Measurements from ENCODE around the gene IL19. TPM values are rescaled to one million over a fixed set of nuclear protein-coding genes. Genes with fewer than 3 reads are reported as not detected.

IL19 gene
- total RNA-seq, 4 donors from 2014 or later: not detected

DNA sequence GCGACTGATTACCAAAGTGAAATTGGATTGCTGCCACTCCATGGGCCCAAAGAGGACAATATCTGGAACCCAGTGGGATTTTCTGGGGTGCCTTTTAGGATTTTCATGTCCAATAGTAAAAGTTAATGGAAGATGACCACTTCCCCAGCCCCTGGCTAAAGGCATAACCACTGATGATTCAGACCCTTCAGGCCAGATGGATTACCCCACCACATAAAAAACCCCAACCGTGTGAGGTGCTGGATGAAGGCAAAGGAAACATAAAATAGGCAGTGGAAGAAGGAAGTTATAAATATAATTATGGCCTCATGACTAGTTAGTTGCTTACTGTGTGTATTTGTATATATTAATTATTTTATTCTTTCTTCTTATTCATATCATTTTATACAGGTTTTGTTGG is 41.9 kb downstream of the IL19 start:
- no peaks in the 10 kb centered on the region for H3K27me3 ChIP-seq
- intact Hi-C loops (cut with DNase I): no loop called here
- peaks cover 0 to 7% (median 0%) of the 10 kb centered on the region in 4 donors for H3K4me1 ChIP-seq
- H3K9me3 ChIP-seq: peaks cover 0 to 10% (median 3%) of the 10 kb centered on the region in 4 donors
- no peaks in the 10 kb centered on the region for H3K36me3 ChIP-seq
- DNase-seq (ENCODE audit: extremely low spot score): no peak
- whole genome bisulfite sequencing: 85% methylated on average over 2 of the region's 2 CpGs
- H3K4me3 ChIP-seq: no peak overlapping the region
- no peak overlapping the region for H3K27ac ChIP-seq (replicated peaks in 1 of 4)
- TF ChIP-seq EP300 (IDR thresholded peaks at IDR 0.05) (no peak), POLR2AphosphoS5 (IDR thresholded peaks at IDR 0.05) (no peak), POLR2A (IDR thresholded peaks at IDR 0.05; ENCODE audit: low read depth) (no peak)
- TF ChIP-seq, protein P1, sequence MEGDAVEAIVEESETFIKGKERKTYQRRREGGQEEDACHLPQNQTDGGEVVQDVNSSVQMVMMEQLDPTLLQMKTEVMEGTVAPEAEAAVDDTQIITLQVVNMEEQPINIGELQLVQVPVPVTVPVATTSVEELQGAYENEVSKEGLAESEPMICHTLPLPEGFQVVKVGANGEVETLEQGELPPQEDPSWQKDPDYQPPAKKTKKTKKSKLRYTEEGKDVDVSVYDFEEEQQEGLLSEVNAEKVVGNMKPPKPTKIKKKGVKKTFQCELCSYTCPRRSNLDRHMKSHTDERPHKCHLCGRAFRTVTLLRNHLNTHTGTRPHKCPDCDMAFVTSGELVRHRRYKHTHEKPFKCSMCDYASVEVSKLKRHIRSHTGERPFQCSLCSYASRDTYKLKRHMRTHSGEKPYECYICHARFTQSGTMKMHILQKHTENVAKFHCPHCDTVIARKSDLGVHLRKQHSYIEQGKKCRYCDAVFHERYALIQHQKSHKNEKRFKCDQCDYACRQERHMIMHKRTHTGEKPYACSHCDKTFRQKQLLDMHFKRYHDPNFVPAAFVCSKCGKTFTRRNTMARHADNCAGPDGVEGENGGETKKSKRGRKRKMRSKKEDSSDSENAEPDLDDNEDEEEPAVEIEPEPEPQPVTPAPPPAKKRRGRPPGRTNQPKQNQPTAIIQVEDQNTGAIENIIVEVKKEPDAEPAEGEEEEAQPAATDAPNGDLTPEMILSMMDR (IDR thresholded peaks at IDR 0.05): no peak

GRCh38 chr1:206814716-206815341 is 44.3 kb downstream of the IL19 start:
- Histone ChIP-seq H3K27me3 (no peaks in the 10 kb centered on the region), H3K36me3 (no peaks in the 10 kb centered on the region), H3K4me3 (no peak overlapping the region), H3K9me3 (peaks cover 0 to 10% (median 3%) of the 10 kb centered on the region in 4 donors), H3K27ac (replicated peaks in 1 of 4) (no peak overlapping the region), H3K4me1 (peaks cover 0 to 7% (median 0%) of the 10 kb centered on the region in 4 donors)
- no peak for TF ChIP-seq POLR2AphosphoS5 (IDR thresholded peaks at IDR 0.05)
- TF ChIP-seq, protein P1 (IDR thresholded peaks at IDR 0.05): no peak
- no peak for TF ChIP-seq POLR2A (IDR thresholded peaks at IDR 0.05; ENCODE audit: low read depth)
- no peak for TF ChIP-seq EP300 (IDR thresholded peaks at IDR 0.05)
- WGBS: 57% methylated on average over 2 of the region's 2 CpGs
- DNase-seq (ENCODE audit: extremely low spot score): no peak
- intact Hi-C loops (cut with DNase I): no loop called here

DNA sequence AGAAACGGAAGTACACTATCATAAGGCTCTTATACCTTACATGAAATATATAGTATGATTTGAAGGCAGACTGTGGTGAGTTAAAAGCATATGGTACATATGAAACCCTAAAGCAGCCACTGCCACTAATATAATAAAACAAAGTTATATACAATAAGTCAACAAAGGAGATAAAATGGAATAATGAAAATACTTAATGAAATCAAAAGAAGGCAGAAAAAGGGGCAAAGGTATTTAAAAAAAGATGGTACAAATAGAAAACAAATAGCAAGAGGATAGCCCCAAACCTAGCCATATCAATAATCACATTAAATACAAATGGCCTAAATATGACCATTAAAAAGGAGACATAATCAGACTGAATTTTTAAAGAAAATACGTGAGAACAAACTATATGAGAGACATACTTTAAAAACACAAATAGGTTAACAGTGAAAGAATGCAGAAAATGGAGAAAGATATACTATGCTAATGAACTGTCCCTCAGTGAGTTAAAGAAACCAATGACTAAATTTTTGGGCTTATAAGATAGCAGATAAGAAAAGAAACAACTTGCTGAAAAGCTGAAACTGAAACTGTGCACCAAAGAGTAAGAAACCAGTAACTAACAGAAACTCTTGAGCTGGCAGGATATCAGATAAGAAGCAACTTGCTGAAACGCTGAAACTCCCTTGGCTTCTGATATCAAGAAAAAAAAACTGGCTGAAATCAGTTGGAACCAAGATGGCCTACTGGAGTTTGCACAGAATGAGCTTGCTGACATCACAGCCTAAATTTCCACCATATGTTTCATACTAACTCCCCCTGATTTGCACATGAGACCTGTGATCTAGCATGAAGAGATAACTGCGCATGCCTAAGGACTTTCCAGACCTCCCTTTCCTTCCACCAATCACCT is 46.1 kb downstream of the IL19 start:
- Histone ChIP-seq H3K36me3 (no peaks in the 10 kb centered on the region), H3K4me1 (peaks cover 0 to 7% (median 0%) of the 10 kb centered on the region in 4 donors), H3K9me3 (peaks cover 0 to 10% (median 3%) of the 10 kb centered on the region in 4 donors), H3K27ac (replicated peaks in 1 of 4) (no peak overlapping the region), H3K27me3 (no peaks in the 10 kb centered on the region), H3K4me3 (no peak overlapping the region)
- WGBS: 74% methylated on average over 4 of the region's 4 CpGs
- intact Hi-C loops (cut with DNase I): no loop called here
- TF ChIP-seq POLR2A (IDR thresholded peaks at IDR 0.05; ENCODE audit: low read depth) (no peak), EP300 (IDR thresholded peaks at IDR 0.05) (no peak), POLR2AphosphoS5 (IDR thresholded peaks at IDR 0.05) (no peak)
- TF ChIP-seq, protein P1 (IDR thresholded peaks at IDR 0.05): no peak
- DNase-seq (ENCODE audit: extremely low spot score): no peak

GRCh38 chr1:206821493-206821892 is 50.9 kb downstream of the IL19 start:
- Histone ChIP-seq H3K4me3 (no peak overlapping the region), H3K36me3 (no peaks in the 10 kb centered on the region), H3K27me3 (no peaks in the 10 kb centered on the region), H3K9me3 (no peaks in the 10 kb centered on the region), H3K4me1 (peaks cover 0 to 19% (median 16%) of the 10 kb centered on the region in 4 donors), H3K27ac (replicated peaks in 1 of 4) (no peak overlapping the region)
- intact Hi-C loops (cut with DNase I): no loop called here
- TF ChIP-seq POLR2A (IDR thresholded peaks at IDR 0.05; ENCODE audit: low read depth) (no peak), POLR2AphosphoS5 (IDR thresholded peaks at IDR 0.05) (no peak), EP300 (IDR thresholded peaks at IDR 0.05) (no peak)
- TF ChIP-seq, protein P1 (IDR thresholded peaks at IDR 0.05): no peak
- 67% methylated on average over 2 of the region's 4 CpGs for WGBS
- DNase-seq (ENCODE audit: extremely low spot score): no peak

Measured in esophagus muscularis mucosa (tissue), 4 donors.